ENCODE measurements around the gene HMBS. TPM values are rescaled to one million over a fixed set of nuclear protein-coding genes. Genes with fewer than 3 reads are reported as not detected.

Gene HMBS
- total RNA-seq, 4 donors from 2014 or later = 6.2 to 27.5 (median 10.0) TPM

- no peak for TF ChIP-seq CTCF (IDR thresholded peaks at IDR 0.05; ENCODE audit: low read depth)
Observed at GRCh38 chr11:119057000-119057769, 27.5 kb upstream of the HMBS start, which contains the start of gene HYOU1. Gene HYOU1, minus strand, starts transcription at chr11:119057205. Its CDS starts 1,045 bp downstream, at chr11:119056160.

GRCh38 chr11:119061256-119061655 lies 23.4 kb upstream of the HMBS start:
- no peak for TF ChIP-seq CTCF (IDR thresholded peaks at IDR 0.05; ENCODE audit: low read depth)

GRCh38 chr11:119062779-119063178 lies 21.9 kb upstream of the HMBS start:
- no peak for TF ChIP-seq CTCF (IDR thresholded peaks at IDR 0.05; ENCODE audit: low read depth)

- TF ChIP-seq CTCF (IDR thresholded peaks at IDR 0.05; ENCODE audit: low read depth) = no peak
Observed at GRCh38 chr11:119065369-119065768, 19.3 kb upstream of the HMBS start.

- no peak for TF ChIP-seq CTCF (IDR thresholded peaks at IDR 0.05; ENCODE audit: low read depth)
Observed at GRCh38 chr11:119067371-119068222, 17.1 kb upstream of the HMBS start, which contains the start of gene VPS11. Gene VPS11, plus strand, starts transcription at chr11:119067818. Its CDS starts 6 bp downstream, at chr11:119067824.

- no peak for TF ChIP-seq CTCF (IDR thresholded peaks at IDR 0.05; ENCODE audit: low read depth)
Observed at GRCh38 chr11:119077839-119078238, 6.8 kb upstream of the HMBS start.

All from subcutaneous adipose tissue (tissue), 4 donors.